Measurements from ENCODE around the gene DYNLT3.
A peak's percentile ranks its signal among the peaks of the same experiment; 100 is the strongest.

The DYNLT3 gene, protein sequence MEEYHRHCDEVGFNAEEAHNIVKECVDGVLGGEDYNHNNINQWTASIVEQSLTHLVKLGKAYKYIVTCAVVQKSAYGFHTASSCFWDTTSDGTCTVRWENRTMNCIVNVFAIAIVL

DNA sequence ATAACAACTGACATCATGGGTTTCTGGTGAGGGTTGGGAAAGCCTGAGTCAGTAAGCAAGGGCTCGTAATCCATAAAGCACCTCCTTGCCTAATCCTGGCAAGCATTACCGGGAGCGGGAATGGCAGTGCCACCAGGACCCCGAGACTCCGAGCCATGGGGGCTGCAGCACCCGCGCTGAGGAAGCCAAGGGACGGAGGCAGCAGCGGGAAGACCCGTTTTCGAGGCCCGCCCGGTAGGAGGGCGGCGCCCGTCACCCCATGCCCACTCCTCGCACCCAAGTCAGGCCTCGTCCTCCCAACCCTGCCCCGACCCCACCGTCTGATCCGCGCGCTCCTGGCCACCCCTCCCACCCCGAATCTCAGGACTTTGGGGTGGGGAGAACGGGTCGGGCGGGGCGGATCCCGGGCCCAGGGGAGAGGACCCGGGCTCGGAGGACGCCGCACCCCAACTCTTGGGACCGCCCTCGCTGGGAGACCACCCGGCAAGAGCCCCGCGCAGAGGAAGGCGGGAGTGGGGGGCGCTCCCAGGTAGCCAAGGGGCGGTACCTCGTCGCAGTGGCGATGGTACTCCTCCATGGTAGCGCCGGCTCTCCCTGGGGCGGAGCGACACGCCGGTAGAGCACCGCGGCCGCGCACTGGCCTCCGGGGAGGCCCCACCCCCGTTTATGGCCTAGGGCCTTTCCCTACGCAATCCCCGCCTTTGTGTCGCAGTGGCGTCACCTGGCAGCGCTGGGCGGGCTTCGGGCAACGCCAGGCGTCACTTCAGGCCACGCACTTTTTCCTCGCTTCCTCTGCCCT lies at the start of gene DYNLT3:
Gene DYNLT3 (minus strand): TSS at position 638 of the 799 bp plus-strand sequence. CDS start 61 bp downstream, at position 577.
- peak; percentile 78 for DNase-seq

DNA sequence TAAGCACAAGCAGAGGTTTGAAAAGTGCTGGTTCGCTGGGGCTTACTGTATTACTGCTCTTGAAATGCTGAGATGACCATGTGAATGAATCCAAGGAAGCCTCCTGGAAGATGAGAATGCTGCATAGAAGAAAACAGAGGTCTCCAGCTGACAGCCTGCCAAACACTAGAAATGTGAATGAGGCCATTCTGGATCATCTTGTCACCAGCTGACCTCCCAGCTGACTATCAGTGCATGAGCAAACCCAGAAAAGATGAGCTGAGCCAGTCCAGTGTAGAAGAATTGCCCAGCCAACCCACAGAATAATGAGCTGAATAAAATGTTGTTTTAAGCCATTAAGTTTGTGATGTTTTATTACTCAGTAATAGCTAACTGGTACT lies 49.1 kb upstream of the DYNLT3 start:
- DNase-seq = no peak

DNA sequence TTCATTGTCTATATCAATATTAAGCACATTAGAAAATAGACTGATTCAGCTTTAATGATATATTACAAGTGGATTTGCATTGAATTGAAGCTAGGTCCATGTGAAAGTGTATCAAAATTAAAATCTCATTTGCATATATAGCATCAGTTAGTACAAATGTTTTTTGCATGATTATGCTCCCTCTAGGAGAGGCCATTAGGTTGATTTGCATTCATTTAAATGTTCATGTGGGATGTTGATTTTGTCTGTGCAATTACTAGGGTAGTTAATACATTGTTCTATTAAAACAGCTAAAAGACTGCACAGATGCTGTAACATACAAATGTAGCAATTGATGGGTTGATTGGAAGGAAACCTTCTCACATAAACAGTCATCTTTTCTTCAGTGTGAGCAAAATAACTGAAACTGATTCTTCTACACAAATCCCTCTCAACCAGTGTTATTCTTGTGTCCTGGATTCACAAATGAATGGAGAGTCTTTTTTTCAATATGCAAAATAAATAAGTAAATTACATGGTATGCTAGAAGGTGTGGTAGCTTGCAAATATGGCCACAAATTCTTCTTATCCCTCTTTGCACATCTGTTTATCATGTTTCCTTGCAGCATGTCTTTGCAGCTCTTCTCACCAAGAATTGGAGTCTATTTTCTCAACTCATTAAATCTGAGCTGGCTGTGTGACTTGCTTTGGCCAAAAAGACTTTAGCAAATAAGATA lies 48.6 kb upstream of the DYNLT3 start:
- no peak for DNase-seq

DNA sequence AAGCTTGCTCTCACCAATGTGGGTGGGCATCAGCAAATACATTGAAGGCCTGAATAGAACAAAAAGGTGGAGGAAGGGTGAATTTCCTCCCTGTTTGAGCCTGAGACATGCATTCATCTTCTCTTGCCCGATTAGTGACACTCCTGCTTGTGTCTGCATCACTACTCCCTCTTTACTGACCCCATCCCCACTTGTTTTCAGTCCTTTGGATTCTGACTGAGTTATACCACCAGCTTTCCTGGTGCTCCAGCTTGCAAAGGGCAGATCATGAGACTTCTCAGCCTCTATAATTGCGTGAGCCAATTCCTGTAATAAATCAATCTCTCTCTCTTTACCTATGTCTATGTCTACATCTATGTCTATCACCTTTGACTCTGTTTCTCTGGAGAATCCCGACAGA lies 47.4 kb upstream of the DYNLT3 start:
- no peak for DNase-seq

DNA sequence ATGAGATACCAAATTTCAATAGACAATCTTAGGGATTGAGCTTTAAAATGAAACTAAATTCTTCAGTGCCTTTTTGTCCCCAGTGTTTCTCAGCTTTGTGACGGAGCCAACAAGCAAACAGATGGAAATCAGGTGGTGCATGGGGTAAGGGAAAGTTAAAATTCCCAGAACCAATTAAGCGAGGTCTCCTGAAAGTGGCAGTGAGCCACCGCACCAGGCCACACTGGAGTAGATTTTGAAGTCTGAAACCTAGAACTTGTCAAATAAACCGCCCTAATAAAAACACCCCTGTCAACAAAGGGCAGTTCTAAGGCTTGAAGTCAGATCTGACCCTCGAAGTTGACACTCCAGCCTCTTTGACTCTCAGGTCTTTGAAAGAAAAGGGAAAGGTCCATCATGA lies 40.6 kb upstream of the DYNLT3 start:
- DNase-seq = no peak

DNA sequence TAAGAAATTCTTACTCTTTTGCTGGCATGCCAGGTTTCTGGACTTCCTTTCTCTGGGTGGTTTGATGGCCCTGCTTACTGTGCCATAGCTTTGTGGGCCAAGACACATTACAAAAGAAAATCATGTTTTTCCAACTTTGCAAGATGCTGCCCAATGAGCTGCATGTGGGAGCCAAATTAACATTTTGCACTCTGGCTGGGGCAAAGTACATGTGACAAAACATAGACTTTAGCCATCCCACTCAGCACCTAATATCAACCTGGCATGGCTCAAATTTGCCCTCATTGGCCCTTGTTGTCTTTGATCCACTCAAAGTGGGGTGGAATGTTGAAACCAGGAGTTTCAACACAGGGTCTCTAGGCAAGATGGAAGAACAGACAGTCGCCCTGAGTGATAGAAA lies 40.0 kb upstream of the DYNLT3 start:
- no peak for DNase-seq

DNA sequence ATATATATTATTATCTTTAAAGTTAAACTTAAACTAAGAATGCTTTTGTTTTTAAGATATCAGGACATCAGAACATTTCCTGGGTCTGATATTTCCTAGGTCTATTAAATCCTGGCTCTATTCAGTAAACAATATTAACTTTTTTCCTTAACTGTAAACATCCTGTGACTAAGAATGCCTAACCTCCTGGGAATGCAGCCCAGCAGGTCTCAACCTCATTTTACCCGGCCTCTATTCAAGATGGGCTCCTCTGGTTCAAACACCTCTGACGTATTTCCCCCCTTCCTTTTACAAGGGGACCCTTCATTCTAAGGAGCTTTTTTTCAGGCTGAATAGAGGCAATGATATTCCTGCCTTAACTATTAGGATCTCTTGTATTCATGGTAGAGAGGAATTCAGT lies 35.8 kb upstream of the DYNLT3 start:
- DNase-seq = no peak

DNA sequence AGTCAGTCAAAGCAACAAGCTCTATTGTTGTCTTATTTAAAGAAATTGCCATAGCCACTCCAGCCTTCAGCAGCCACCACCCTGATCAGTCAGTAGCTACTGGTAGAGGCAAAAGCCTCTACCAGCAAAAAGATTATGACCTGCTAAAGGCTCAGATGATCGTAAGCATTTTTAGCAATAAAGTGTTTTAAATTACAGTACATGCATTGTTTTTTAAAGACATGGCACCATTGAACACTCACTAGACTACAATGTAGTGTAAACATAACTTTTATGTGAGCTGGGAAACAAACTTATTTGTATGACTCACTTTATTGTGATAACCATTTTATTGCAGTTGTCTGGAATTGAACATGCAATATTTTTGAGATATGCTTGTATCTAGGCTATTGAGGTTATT lies 32.3 kb upstream of the DYNLT3 start:
- no peak for DNase-seq

DNA sequence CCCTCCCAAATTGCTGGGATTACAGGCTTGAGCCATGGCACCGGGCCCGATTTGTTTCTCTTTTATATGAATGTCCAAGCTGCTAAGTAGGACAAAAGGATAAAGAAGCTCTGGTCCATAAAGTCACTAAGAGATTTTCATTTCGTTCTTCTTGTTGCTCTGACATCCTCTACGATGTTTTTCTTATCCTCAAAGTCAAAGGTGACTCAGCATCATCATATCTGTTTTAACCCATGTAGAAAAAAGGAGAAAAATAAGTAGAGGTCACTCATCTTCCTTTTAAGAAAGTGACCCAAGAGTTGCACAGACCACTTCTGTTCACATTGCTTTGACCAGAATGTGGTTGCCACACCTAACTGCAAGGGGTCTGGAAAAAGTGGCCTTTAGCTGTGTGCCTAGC lies 29.3 kb upstream of the DYNLT3 start:
- DNase-seq = no peak

DNA sequence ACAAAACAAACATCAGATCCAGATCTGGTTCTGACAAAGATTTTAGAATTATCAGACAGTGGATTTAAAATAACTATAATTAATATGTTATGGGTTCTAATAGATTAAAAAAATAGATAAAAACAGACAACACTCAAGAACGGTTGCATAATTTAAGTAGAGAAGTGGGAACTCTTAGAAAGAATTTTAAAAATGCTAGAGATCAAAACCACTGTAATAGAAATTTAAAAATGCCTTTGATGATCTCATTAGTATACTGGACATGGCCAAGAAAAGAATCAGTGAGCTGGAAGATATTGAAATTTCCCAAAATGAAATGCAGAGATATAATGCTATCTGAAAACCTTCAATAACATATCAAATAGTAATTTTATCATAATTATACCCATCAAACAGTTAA lies 28.3 kb upstream of the DYNLT3 start:
- DNase-seq = no peak

DNA sequence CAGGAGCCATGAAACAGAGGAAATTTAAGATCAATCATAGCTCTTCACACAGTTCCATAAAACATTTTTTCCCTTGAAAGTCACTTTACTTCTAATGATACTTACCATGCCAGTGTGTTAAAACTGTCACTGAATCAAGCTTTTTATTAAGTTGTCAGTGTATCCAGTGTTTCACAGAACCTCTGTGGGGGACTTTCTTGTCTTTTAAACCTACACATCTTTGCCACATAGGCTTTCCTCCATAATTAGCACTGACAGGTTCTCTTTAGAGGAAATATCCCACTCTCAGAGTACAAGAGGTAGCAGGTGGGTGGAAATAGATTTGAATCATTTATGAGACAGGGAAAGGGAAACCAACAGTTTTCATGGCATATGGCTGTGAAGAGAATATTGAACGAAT lies 25.8 kb upstream of the DYNLT3 start:
- DNase-seq = no peak

DNA sequence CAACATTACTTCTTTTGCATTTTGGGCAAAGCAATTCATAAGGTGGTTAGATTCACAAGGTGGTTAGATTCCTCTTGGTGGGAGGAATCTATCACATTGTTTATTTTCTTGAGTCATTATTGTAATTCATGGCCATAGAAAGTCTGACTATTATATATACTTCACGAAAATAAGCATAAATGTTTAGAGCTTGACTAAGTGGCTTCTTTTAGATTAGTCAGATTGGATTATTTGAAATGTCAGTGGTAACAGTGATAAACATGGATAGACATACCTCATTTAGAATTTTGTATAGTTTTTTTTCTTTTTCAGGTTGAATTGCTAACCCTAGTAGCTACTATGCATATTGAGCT lies 24.9 kb upstream of the DYNLT3 start:
- DNase-seq = no peak

DNA sequence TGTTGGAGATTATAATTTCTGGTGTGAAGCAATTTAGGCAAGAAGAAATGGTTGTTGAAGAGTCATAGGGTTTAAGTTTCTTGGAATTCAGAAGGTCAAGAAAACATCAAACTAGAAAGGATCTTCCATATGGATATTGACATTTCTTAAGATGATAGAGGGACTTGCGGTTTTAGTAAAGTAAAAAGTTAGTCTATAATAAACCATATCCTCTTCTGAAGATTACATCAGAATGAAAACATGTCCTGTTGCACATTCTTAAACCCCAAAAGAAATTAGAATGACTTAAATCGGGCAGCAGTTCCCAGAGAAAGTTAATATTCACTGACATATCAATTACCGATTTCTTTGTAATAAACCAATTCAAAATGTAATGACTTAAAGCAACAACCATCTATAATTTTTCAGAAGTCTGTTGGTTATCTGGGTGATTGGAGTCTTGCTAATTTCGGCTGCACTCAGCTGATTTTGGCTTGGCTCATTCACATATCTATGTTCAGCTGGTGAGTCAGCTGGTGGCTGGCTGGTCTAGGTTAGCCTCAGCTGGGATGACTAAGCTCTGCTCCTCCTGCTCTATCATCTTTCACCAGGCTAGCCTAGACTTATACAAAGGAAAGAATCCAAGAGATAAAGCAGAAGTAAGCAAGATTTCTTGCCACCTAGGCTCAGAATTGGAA lies 24.4 kb upstream of the DYNLT3 start:
- DNase-seq = peak; percentile 86

DNA sequence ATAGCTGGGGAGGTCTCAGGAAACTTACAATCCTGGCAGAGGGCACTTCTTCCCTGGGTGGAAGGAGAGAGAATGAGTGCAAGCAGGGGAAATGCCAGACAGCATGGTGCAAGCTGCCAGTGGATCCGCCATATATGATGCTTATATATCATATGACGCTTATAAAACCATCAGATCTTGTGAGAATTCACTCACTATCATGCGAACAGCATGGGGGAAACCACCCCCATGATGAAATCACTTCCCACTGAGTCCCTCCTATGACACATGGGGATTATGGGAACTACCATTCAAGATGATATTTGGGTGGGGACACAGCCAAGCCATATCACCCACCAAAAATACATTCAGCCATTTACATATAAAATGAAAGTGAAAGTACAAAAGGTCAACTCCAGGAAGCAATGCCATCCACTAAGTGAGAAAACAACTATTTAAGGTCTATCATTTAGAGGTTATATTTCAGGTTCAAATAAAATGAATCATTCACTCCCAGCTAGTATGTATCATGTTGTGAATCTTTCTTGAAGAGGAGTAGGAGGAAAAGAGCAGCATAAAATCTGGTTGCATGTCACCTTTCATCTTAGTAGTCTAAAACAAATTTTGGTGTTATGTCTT lies 20.3 kb upstream of the DYNLT3 start:
- DNase-seq = no peak

DNA sequence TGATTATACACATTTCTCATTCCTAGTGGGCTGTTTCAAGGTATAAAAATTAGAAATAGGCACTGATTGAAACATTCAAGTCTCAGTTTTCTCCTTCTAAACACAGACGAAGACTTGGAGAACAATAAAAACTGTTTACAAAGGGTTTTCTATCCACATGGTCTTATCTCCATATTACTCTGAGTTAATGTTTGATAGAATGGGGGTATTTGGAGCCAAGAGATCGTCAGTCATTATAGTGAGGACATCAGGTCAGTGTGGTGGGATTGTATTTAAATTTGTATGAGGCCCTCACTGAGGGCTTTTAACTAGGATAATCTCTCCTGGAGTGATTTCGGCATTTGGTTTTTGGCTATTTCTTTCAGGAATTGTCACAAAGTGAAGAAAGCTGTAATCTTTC lies 16.4 kb upstream of the DYNLT3 start:
- DNase-seq = no peak

DNA sequence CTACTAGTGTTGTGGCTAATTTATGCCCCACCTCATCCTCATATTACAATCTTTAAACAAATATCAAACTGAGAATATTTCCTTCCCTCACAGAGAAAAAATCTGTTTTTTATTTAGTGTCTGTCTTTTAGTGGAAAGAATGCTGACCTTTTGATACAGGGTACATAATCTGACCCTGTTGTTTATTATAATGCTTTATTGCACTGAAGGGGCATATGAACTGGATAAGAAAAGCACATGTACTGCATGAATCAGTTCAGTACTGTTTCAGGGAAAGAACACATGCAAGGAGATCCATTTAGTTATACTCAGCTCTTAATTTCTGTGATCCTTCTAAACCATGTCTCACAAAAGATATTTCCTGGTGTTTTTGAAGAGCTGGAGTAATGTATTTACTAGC lies 15.5 kb upstream of the DYNLT3 start:
- no peak for DNase-seq

DNA sequence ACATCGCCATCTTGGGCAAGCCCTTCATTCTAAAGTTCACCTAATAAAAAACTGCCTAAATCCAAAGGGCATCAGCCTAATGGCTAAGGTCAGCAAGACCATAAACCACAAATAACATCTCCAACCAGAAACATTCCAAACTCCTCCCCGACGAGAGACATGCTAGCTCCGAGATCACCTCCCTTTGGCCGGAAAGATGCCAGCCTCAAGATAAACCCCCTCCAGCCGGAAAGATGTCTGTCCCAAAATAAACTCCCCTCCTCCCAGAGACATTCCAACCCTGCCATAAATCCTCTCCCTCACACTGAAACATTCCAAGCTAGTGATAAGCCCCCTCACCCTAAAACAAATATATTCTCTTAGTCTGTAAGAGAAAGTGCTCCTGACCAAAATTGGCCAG lies 13.3 kb upstream of the DYNLT3 start:
- DNase-seq = peak; percentile 22

DNA sequence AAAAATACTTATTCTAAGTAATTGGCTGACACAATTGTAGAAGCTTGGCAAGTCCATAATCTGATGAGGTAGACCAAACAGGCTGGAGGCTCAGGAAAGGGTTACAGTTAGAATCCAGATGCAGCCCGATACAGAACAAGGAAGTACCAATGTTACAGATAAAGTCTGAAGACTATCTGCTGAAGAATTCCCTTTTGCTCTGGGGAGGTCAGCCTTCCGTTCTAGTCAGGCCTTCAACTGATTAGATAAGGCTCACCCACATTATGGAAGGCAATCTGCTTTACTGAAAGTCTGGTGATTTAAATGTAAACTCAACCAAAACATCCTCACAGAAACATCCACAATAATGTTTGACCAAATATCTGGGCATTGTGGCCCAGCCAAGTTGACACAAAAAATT lies 7.4 kb upstream of the DYNLT3 start:
- DNase-seq = no peak

DNA sequence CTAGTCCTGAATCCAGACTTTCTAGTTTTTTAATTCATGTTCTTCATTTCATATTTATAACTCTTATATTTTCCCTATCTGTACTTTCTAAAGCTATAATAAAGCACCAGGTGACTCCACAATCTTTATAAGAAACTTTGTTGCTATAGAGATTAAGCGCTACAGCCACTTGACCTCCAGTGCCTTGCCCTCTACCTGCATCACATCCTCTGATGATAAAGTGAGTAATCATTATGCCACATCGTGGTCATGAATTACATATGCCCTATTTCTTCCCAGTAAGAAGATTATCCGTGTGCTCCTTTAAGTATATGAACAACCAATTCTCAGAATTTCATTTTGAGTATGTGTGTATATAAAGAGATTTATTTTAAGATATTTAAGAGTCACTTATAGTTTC lies 6.8 kb upstream of the DYNLT3 start:
- no peak for DNase-seq

DNA sequence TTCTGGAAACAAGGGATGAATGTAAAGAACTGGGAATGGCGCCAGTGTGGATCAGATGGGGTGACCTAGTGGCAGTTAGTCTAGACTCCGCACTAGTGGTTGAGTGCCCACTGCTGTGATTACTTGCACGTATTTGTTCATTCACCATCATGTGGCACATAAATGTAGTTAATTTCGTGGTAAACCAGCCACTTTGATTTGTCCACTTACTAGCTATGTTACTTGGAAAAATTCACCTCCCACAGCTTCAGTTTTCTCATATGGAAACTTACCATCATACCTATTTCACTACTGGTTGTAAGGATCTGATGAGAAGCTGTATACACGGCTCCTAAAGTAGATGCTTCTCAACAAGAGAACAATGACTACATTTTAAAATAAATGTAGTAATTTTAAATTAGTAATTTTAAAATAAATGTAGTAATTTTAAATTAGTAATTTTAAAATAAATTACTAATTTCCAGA lies 394 bp upstream of the DYNLT3 start:
- no peak for DNase-seq

DNA sequence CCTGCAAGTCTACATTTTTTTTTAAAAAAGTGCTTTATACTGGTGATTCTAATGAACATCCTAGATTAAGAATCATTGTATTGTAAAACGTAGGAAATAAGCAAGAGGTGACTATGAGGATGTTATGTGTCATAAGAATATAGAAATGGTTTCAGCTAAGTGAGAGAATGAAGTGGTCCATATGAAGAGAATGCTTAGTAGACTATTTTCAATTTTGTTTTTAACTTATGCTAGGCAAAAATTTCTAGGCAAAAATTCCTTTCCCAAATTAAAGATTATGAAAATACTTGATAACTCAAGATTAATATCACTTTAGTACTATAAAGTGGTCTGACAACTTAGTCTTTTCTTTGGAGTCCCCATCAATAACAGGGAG lies 825 bp downstream of the DYNLT3 start:
- no peak for DNase-seq

DNA sequence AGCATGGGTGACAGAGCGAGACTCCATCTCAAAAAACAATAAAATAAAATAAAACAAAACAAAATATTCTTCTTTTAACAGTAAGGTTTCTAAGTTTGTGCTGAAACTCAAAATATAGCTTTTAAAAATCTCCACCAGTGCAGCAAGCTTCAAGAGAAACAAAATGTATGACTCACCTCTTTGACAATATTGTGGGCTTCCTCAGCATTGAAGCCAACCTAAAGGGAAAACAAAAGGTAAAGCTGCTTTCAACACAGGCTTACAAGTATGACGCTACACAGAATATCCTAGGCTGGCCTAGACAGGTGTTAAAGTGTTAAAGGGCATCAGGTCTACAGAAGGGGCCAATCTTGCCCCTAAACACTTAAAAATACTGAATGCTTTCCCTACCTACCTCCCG lies 1.2 kb downstream of the DYNLT3 start:
- no peak for DNase-seq

DNA sequence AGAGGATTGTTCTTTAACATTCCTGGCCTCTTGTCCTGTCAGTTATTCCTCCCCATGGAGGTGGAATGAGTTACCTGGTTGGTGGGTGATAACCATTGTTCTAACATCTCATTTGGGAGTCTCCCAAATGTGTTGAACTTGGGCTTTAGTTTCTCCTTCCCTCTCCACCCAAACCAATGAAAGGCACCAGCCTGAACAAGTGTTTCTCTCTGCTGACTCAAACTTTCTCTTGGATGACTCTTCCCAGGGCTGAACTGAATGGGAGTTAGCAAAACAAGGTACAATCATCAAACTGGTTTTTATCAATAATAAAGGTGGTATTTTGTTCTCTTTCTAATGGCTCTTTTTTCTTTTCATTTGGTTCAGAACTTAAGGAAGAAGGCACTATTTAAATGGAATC lies 2.7 kb downstream of the DYNLT3 start:
- no peak for DNase-seq
